ENCODE data around the gene PNISR. TPM values are rescaled to one million over a fixed set of nuclear protein-coding genes. Genes with fewer than 3 reads are reported as not detected.
"Not testable (repeated sequence)": the region's sequence is repeated elsewhere in the genome, so short reads cannot be mapped to it uniquely, and the experiment has no call there.

Gene PNISR, protein sequence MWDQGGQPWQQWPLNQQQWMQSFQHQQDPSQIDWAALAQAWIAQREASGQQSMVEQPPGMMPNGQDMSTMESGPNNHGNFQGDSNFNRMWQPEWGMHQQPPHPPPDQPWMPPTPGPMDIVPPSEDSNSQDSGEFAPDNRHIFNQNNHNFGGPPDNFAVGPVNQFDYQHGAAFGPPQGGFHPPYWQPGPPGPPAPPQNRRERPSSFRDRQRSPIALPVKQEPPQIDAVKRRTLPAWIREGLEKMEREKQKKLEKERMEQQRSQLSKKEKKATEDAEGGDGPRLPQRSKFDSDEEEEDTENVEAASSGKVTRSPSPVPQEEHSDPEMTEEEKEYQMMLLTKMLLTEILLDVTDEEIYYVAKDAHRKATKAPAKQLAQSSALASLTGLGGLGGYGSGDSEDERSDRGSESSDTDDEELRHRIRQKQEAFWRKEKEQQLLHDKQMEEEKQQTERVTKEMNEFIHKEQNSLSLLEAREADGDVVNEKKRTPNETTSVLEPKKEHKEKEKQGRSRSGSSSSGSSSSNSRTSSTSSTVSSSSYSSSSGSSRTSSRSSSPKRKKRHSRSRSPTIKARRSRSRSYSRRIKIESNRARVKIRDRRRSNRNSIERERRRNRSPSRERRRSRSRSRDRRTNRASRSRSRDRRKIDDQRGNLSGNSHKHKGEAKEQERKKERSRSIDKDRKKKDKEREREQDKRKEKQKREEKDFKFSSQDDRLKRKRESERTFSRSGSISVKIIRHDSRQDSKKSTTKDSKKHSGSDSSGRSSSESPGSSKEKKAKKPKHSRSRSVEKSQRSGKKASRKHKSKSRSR
- total RNA-seq = 100 to 1,000 TPM; 141 to 486 (median 204) TPM

DNA sequence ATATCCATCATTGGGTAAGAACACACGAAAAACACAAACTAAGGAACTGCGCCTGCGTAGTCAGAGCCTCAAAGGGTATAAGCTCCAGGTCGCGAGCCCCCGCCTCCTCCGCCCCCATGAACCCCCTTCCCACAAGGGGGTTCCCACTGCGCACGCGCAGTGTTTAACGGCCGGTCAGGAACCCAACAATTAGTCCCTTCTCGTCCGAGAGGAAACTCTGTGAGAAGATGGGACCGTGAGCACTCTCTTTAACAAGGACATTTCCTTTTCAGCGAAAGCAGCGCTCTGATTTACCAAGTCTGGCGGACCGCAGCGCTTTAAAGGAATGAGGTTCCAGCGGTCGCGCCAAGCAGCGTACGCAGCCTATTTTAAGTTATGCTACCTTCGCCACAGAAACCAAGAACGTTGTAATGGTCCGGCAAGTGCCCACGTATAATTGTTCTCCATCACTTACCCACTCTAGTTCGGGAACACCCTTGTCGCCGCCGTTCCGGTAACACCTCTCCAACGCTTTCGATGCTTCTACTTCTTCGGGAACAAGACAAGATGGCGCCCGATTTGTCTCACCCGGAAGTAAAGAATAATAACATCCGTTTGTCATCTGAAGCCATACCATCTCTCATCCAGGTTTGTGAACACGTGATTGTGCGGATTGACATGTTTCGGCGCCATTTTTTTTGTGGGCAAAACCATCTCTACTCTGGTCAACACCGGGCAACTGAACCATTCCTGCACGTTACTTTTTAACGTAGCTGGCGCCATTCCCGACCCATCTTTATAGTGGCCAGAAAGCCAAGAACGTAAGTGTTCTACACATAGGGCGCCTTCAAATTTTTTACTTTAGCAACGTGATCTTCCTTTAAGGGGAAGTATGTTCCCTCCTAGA is at the start of gene PNISR:
Gene PNISR, minus strand, starts transcription at position 548 of the 886 bp plus-strand sequence. CDS start 10,649 bp downstream, outside the sequence.
- DNase-seq = peak; percentile 79 to 96 (median 90)
- peaks cover 0 to 48% (median 19%) of the 10 kb centered on the region in 4 donors for H3K4me1 ChIP-seq
- no peaks in the 10 kb centered on the region for H3K36me3 ChIP-seq
- H3K27ac ChIP-seq = peak within 1 kb of the TSS; percentile 84 to 98 (median 95)
- H3K27me3 ChIP-seq = no peaks in the 10 kb centered on the region
- H3K9me3 ChIP-seq = no peaks in the 10 kb centered on the region
- peak within 1 kb of the TSS; percentile 43 to 84 (median 78) for H3K4me3 ChIP-seq
- peak in 1 of 2 donors; percentile 6 for TF ChIP-seq POLR2A (IDR thresholded peaks at IDR 0.05)
- TF ChIP-seq, protein P1, sequence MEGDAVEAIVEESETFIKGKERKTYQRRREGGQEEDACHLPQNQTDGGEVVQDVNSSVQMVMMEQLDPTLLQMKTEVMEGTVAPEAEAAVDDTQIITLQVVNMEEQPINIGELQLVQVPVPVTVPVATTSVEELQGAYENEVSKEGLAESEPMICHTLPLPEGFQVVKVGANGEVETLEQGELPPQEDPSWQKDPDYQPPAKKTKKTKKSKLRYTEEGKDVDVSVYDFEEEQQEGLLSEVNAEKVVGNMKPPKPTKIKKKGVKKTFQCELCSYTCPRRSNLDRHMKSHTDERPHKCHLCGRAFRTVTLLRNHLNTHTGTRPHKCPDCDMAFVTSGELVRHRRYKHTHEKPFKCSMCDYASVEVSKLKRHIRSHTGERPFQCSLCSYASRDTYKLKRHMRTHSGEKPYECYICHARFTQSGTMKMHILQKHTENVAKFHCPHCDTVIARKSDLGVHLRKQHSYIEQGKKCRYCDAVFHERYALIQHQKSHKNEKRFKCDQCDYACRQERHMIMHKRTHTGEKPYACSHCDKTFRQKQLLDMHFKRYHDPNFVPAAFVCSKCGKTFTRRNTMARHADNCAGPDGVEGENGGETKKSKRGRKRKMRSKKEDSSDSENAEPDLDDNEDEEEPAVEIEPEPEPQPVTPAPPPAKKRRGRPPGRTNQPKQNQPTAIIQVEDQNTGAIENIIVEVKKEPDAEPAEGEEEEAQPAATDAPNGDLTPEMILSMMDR (IDR thresholded peaks at IDR 0.05) = no peak

DNA sequence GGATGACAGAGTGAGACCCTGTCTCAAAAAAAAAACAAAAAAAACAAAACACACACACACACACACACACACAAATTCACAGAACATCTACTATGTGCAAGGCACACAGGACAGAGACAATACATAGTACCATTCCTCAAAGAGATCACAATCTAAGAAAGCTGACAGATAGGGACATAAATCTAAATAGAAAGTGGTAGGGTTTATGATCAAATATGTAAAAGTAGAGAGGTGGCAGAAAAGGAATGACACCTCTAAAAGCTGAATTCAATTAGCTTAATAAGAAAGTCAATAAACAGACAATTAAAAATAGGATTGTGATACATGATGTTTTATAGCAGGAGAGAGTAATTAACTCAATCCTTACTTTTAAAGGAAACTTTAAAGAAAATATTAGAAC is 48.6 kb upstream of the PNISR start:
- Histone ChIP-seq H3K36me3 (peaks cover 0 to 21% (median 0%) of the 10 kb centered on the region in 3 donors), H3K4me1 (no peaks in the 10 kb centered on the region), H3K9me3 (no peaks in the 10 kb centered on the region), H3K27me3 (no peaks in the 10 kb centered on the region), H3K27ac (no peak overlapping the region), H3K4me3 (no peak overlapping the region)
- DNase-seq = no peak
- TF ChIP-seq, protein P1 (IDR thresholded peaks at IDR 0.05) = no peak
- no peak for TF ChIP-seq POLR2A (IDR thresholded peaks at IDR 0.05)

DNA sequence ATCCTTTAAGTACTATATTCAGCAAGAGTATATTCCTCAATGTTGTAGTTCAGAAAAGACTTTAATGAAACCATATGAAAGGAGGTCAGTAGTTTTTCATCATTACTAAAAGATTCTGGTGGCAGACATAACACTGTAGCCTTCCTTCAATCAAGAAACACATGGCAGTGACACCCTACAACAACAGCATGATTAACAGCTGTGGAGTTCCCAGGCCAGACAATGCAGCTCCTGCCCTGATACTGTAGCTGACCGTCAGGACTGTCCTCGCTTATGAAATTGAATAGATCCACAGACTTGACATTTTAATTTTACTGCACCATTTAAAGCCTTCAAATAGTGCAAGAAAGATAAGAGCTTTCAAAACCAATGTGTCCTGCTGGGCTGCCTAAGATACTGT is 46.5 kb upstream of the PNISR start:
- no peaks in the 10 kb centered on the region for H3K4me1 ChIP-seq
- TF ChIP-seq POLR2A (IDR thresholded peaks at IDR 0.05) = no peak
- TF ChIP-seq, protein P1 (IDR thresholded peaks at IDR 0.05) = no peak
- H3K27me3 ChIP-seq = no peaks in the 10 kb centered on the region
- H3K36me3 ChIP-seq = peaks cover 0 to 20% (median 0%) of the 10 kb centered on the region in 3 donors
- H3K4me3 ChIP-seq = no peak overlapping the region
- H3K27ac ChIP-seq = no peak overlapping the region
- DNase-seq = no peak
- no peaks in the 10 kb centered on the region for H3K9me3 ChIP-seq

DNA sequence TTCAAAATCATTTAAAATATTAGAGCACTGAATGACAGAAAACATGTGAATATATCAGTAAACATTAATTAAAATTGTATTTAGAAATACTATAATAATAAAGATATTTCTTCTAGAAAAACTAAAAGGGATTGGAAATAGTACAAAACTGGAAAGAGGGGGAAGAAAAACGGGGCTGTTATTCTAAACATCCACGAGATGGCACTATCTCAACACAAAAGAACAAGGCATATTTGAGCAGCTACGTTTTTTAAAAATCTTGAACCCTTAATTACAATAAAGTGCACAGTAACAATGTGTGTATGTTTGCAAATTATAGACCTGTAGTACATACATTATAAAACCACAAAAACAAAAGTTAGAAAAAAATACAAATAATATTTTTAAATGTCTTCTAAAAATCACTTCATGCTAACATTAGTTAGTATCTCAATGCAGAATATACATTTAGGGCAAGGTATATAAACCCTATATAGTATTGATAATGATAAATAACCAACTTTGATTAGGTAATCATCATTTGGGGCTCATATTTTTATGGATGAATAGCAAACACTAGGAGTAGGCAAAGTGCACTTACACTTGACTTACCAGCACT is 42.5 kb upstream of the PNISR start:
- H3K27me3 ChIP-seq = no peaks in the 10 kb centered on the region
- DNase-seq = no peak
- peaks cover 0 to 12% (median 0%) of the 10 kb centered on the region in 3 donors for H3K36me3 ChIP-seq
- H3K9me3 ChIP-seq = no peaks in the 10 kb centered on the region
- no peak overlapping the region for H3K4me3 ChIP-seq
- TF ChIP-seq, protein P1 (IDR thresholded peaks at IDR 0.05) = peak; percentile 23 to 70 (median 59)
- TF ChIP-seq POLR2A (IDR thresholded peaks at IDR 0.05) = no peak
- no peak overlapping the region for H3K27ac ChIP-seq
- H3K4me1 ChIP-seq = no peaks in the 10 kb centered on the region

DNA sequence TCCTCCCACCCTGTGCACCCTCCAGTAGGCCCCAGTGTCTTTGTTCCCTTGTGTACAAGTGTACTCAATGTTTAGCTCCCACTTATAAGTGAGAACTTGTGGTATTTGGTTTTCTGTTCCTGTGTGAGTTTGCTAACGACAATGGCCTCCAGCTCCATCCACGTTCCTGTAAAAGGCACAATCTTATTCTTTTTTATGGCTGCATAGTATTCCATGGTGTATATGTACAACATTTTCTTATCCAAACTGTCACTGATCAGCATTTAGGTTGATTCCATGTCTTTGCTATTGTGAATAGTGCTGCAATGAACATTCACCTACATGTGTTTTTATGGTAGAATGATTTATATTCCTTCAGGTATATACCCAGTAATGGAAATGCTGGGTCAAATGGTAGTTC is 34.0 kb upstream of the PNISR start:
- not testable (repeated sequence) for H3K9me3 ChIP-seq, H3K4me1 ChIP-seq, H3K4me3 ChIP-seq, DNase-seq, H3K27ac ChIP-seq, H3K27me3 ChIP-seq
- peaks cover 0 to 17% (median 0%) of the 10 kb centered on the region in 3 donors for H3K36me3 ChIP-seq

All from Peyer's patch (tissue), 4 donors.